WTC11 (cell line): Measurements from ENCODE around the gene ANO1.

Experiments
- FOXK1 ChIP-seq: sonication (generic); formaldehyde crosslinking; IDR thresholded peaks from 2 replicates; pipeline ENCODE4 v1.8.0; 2022; ENCODE audit warnings: mild to moderate bottlenecking, moderate library complexity, missing genetic modification reagents
- NFYB ChIP-seq: sonication (generic); formaldehyde crosslinking; conservative IDR thresholded peaks from 2 replicates; pipeline ENCODE4 v1.8.0; 2022; ENCODE audit warnings: low read depth, missing genetic modification reagents
- NR2C2 ChIP-seq: sonication (generic); formaldehyde crosslinking; IDR thresholded peaks from 2 replicates; pipeline ENCODE4 v1.8.0; 2022; ENCODE audit warnings: mild to moderate bottlenecking, missing genetic modification reagents
- NR3C1 ChIP-seq: sonication (generic); formaldehyde crosslinking; conservative IDR thresholded peaks from 2 replicates; pipeline ENCODE4 v1.8.1; 2023; ENCODE audit warnings: low read depth, mild to moderate bottlenecking, missing genetic modification reagents
- ZNF232 ChIP-seq: sonication (generic); formaldehyde crosslinking; IDR thresholded peaks from 2 replicates; pipeline ENCODE4 v1.8.0; 2022; ENCODE audit warnings: mild to moderate bottlenecking, missing genetic modification reagents
- TF ChIP-seq, protein P1 (sequence below): fragments of 200-600 bp; IDR thresholded peaks from 2 replicates; pipeline ENCODE4 v1.8.0; 2022; ENCODE audit warnings: antibody characterized with exemption
- TF ChIP-seq, protein P2 (sequence below): sonication (generic); formaldehyde crosslinking; IDR thresholded peaks from 2 replicates; pipeline ENCODE4 v1.8.0; 2022; ENCODE audit warnings: mild to moderate bottlenecking, missing genetic modification reagents

DNA sequence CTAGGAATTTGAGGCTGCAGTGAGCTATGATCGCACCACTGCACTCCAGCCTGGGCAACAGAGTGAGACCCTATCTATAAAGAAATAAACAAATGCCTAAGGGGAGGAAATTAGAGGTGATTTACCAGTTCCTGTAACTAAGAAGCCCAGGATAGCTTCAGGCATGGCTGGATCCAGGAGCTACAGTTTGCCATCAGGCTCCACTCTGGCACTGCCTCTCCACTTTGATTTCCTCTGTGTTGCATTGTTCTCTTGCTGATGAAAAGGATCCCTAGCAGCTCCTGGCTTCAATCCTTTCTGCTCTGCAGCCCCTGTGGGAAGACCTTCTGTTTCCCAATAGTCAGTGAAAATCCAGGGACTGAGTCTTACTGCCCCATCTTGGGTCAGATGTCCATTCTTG, 104.9 kb downstream of the ANO1 start:
- TF ChIP-seq, protein P1, sequence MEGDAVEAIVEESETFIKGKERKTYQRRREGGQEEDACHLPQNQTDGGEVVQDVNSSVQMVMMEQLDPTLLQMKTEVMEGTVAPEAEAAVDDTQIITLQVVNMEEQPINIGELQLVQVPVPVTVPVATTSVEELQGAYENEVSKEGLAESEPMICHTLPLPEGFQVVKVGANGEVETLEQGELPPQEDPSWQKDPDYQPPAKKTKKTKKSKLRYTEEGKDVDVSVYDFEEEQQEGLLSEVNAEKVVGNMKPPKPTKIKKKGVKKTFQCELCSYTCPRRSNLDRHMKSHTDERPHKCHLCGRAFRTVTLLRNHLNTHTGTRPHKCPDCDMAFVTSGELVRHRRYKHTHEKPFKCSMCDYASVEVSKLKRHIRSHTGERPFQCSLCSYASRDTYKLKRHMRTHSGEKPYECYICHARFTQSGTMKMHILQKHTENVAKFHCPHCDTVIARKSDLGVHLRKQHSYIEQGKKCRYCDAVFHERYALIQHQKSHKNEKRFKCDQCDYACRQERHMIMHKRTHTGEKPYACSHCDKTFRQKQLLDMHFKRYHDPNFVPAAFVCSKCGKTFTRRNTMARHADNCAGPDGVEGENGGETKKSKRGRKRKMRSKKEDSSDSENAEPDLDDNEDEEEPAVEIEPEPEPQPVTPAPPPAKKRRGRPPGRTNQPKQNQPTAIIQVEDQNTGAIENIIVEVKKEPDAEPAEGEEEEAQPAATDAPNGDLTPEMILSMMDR = no peak
- TF ChIP-seq NR2C2 (no peak), NFYB (CRISPR knock-in tag) (no peak), NR3C1 (CRISPR knock-in tag) (no peak), ZNF232 (CRISPR knock-in tag) (no peak), FOXK1 (CRISPR knock-in tag) (no peak)
- TF ChIP-seq, protein P2, sequence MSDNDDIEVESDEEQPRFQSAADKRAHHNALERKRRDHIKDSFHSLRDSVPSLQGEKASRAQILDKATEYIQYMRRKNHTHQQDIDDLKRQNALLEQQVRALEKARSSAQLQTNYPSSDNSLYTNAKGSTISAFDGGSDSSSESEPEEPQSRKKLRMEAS = no peak
